NCI-H524 (cell line): ENCODE results near the gene UMODL1.

Experiments used
- DNase-seq, 2 experiments: peaks; one replicate each; lab custom pipeline; 2025; lab: John Stamatoyannopoulos, UW

Gene UMODL1

GRCh38 chr21:42135386-42136052, 64.4 kb downstream of the UMODL1 start:
- DNase-seq = no peak

DNA sequence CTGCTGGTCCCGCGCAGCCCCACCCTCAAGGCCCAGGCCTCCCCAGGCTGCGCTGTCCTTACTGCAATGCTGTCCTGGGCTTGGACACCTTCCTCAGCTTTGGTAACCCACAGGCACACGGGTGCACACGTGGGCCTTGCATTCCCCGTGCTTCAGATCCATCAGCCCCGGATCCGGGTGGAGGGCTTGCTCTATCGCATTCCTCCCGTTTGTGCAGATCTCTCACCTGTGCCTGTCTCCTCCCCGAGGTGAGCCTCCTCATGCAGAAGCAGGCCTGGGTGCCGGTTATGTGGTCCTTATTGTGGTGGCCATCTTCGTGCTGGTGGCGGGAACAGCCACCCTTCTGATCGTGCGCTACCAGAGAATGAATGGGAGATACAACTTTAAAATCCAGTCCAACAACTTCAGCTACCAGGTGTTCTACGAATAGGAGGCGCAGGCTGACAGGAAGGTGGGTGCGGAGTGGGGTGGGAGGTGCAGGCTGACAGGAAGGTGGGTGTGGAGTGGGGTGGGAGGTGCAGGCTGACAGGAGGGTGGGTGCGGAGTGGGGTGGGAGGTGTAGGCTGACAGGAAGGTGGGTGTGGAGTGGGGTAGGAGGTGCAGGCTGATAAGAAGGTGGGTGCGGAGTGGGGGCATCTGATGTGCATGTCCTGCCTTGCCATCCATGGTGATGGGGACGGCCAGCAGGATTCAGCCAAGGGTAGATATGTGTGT, 66.2 kb downstream of the UMODL1 start:
- no peak for DNase-seq

DNA sequence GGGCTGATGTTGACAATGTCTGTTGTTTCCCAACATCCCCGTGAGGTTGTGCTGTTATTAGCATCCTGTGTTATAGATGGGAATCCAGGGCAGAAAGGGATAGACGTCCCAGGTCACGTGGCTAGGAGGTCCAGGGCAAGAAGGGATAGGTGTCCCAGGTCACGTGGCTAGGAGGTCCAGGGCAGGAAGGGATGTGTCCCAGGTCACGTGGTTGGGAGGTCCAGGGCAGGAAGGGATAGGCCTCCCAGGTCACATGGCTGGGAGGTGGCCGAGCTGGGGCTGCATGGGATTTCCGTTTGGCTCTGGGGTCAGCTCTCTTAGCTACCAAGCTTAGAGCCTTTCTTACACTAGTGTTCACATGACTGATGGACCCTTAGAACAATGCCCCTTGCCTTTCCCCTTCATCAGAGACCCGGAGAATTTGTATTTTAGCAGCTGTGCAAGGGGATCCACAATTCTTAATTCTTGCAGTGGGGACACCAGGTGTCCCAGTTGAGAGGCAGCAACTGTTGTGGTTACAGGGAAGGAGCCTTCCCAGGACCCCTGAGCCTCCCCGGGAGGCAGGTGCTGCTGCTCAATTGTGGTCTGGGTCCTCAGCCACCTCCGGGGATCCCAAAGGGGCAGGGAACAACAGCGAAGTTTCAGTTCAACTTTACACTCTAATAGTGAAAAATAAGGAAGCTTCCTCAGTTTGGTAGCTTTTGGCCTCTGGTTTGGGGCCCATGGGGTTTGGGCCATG, 69.2 kb downstream of the UMODL1 start:
- DNase-seq = no peak

- no peak for DNase-seq
Observed at GRCh38 chr21:42141643-42142042, 70.5 kb downstream of the UMODL1 start.

- no peak for DNase-seq
Observed at GRCh38 chr21:42142141-42142540, 71.0 kb downstream of the UMODL1 start.

DNA sequence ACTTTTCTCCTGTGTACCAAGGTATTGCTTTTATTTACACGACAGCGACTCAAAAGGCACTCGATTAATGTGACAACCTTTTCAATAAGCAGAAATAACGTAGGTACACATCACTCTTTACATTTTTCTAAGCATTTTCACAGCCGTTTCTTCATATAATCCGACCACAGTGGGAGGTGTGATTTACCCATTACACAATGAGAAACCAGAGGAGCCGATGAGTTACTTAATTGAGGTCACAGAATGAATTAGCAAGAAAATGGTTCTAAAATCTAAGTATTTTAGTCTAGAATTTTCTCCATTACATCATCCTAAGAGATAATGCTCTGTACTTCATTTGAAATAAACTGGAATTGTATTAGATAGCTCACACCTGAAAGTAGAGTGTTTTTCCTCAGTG, 71.5 kb downstream of the UMODL1 start:
- no peak for DNase-seq

DNA sequence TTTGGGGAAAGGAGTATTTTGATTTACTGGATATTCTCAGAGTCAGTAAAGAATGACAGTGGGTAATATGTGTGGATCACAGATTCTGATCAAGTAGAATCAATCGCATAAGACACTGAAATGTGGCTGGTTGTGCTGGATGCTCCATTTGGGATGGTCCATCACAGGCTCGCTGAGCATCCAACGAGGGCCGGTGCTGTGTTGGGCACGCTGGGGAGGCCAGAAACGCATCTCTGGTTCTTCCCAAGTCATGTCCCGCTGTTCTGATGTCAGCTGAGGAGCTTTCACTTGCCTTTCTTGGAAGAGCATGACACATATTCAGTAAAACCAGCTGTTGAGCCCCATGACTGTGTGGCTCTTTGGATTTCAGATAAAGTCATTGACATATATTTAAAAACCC, 72.0 kb downstream of the UMODL1 start:
- DNase-seq = no peak

DNA sequence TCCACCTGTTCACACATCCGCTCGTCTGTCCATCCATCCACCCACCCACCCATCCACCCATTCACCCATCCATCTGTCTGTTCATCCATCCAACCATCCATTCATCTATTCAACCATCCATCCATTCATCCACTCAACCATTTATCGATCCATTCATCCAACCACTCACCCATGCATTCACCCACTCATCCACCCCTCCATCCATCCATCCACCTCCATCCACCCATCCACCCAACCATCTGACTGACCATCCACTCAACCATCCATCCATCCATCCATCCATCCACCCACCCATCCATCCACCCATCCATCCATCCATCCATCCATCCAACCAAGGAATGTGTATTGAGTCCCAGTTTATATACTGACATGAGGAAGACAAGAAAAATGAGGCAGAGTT, 73.1 kb downstream of the UMODL1 start:
- DNase-seq = no peak

DNA sequence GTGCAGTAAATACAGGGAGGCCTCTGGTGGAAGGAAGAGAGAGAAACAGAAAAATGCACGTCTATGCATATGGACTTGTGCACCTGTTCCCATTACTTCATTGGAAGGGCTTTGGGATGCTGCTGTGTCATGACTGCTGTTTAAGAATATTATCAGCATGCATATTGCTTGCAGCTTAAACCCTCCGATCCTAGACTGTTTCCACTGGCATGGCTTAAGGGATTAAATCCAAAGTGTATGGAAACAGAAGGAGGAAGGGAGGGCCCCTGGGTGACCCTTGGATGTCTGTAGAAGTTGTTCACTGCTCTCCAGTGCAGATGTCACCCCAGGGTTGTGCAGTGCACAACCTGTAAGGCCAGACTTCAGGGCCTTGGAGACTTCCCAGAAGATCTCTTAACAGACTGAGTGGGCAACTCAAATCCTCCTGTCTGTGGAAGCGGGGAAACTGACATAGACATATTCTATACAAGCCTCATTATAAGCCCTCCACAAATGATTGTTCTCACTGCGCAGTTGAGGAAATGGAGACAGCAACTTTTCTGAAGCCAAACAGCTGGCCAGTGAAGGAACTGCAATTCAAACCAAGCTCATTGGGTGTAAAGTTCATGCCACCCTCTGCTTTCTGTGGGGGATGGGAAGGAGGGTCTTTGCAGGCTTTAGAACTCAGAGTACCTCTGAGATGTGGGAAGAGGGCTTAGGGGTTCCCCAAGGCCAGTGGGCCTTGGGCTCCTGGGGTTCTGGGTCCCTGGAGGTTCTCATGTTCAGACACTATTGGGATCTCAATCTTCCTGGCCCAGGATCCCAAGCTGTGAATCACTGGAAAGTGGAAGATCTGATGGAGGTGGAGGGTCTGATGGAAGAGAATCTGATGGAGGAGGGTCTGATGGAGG, 73.8 kb downstream of the UMODL1 start:
- peak; percentile 85 to 97 for DNase-seq

DNA sequence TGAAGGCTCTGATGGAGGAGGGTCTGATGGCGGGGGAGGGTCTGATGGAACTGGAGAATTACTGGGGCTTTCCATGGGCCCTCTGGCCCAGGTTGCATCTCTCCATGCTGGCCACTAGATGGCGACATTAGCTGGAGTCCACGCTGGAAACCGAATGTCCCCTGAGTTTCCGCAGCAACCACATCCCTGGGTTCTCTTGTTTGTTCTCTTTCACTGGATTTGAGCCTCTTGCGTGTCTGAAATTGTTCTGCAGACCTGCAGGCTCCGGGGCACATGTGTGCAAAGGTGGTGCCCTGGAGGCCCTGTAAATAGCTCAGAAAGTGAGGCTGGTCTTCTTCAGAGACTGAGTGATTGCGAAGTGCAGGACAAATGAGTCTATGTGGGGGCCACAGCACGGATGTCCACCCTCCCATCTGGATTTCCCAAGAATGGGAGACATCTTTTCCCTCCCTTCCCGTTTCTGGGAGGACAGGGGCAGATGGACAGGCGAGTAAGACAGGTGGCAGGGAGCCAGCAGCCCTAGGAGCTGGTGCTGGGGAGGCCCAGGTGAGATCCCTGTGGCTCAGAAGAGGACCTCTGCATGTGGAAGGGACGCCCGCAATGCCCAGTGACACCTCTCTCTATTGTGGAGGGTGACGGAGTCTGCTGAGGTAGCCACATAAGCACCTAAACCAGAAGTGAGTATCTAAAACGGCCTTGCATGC, 74.6 kb downstream of the UMODL1 start:
- DNase-seq = peak; percentile 67 to 81

GRCh38 chr21:42146273-42146805, 75.2 kb downstream of the UMODL1 start:
- no peak for DNase-seq

GRCh38 chr21:42146821-42147220, 75.7 kb downstream of the UMODL1 start:
- DNase-seq = no peak

- DNase-seq = peak in 1 of 2 experiments; percentile 21
Observed at GRCh38 chr21:42147386-42148020, 76.4 kb downstream of the UMODL1 start.

- peak; percentile 37 to 80 for DNase-seq
Observed at GRCh38 chr21:42148097-42148496, 77.0 kb downstream of the UMODL1 start.

DNA sequence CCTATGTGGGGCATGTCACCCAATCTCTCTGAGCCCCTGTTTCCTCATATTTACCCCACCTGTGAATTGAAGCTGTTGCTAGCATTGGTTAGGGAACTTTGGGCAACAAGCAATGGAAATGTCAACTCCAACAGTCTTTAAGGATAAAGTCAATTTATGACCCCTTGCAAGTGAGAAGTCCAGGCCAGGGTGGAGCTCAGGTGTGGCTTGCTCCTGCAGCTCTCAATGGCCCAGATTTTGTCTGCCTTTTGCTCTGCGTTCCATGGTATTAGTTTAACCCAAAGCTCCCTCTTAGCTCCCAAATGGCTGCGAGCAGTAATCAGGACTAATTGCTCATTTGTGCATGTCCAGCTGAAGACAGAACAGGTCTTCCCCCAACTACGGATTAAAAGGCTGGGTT, 77.5 kb downstream of the UMODL1 start:
- no peak for DNase-seq

GRCh38 chr21:42149656-42150473, 78.7 kb downstream of the UMODL1 start:
- no peak for DNase-seq

DNA sequence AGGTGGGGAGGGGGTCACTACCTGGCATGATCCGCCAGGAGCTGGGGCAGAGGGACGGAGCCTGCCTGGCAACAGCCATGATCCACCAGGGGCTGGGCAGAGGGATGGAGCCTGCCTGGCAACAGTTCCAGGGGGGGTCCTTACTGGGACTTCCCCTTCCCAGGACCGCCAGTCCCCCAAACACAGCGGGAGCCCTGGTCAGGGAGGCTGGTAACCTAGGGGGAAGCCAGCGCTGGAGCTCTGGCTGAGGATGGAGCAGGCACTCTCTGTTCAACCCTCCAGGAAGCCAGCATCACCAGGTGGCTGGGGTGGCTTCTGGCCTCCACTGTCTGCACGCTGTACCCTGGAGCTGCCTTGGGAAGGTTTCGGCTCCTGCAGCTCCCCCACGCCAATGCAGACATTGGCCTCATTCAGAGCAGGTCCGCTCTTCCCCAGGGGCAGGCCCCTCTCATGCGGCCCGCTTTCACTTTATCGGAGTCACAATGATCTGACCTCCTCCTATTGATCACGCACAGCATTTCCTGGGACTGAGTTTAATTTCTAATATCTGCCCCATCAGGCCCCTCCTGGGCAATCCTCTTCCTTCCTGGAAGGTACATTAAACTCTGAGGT, 79.5 kb downstream of the UMODL1 start:
- no peak for DNase-seq

DNA sequence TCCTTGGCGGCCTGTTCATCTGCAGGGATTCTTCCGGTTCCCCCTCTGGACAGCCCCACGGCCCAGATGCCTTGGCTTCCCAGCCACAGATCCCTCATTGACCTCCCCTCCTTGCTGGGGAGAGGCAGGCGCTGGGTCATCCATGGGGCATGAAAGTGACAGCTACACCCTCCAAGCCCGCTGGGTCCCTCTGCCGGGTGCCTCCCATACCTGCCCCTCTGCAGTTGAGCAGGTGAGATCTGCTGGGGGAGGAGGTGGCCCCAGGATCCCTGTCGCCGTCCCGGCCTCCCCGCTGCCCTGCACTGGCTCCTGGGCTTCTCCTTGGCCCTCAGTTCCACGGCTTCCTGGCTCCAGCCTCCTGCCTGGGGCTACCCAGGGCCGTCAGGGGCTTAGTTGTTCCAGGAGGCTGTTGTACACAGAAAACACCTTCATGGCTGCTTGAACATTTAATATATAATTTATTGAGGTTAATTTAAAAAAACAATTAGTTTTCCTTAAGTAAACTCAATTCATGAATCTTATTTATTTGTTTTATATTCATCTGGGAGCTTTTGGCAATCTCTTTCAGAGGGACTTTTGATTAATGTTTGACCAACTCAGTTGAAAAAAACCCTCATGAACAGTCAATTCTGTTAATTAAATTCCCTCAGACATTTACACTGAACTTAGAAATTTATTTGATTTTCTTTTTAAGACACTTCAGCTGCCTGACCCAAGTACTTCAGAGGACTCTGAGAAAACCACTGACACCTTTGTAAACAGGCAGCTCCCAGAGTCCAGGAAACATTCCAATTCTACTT, 80.2 kb downstream of the UMODL1 start:
- no peak for DNase-seq

GRCh38 chr21:42151948-42152220, 80.8 kb downstream of the UMODL1 start:
- DNase-seq = no peak
